Psoas muscle (tissue), 8 donors: ENCODE results near the gene RAPGEF4. TPM values are rescaled to one million over a fixed set of nuclear protein-coding genes. Genes with fewer than 3 reads are reported as not detected.

Source experiments
- ATAC-seq, 4 donors: fragments of 200-7000 bp; cut with Tn5 transposase; one replicate each; pipeline ENCODE4 v1.9.1; 2020; ENCODE audit warnings: moderate library complexity in 3 of 4, mild to moderate bottlenecking in 2 of 4
- DNase-seq, 2 donors: peaks; one replicate each; pipeline ENCODE4 v3.0.0-alpha.2; 2020
- H3K27ac ChIP-seq: fragments of 200-600 bp; one replicate; pipeline ENCODE4 v1.8.0; 2022
- H3K27me3 ChIP-seq, 3 donors: fragments of 200-600 bp in 1 of 3; one replicate each; pipeline versions ENCODE4 v1.6.1 to v1.8.0; 2013 to 2022; ENCODE audit warnings: low read length in 2 of 3, mild to moderate bottlenecking in 2 of 3, moderate library complexity in 1 of 3; ENCODE audit not compliant: insufficient read depth in 3 of 3
- H3K36me3 ChIP-seq, 2 donors: fragments of 200-600 bp in 1 of 2; one replicate each; pipeline versions ENCODE4 v1.6.1 to v1.8.0; 2013 to 2022; ENCODE audit warnings: low read depth in 1 of 2, mild to moderate bottlenecking in 1 of 2, moderate library complexity in 1 of 2; ENCODE audit not compliant: insufficient read depth in 1 of 2
- H3K4me1 ChIP-seq: fragments of 200-600 bp; one replicate; pipeline ENCODE4 v1.8.0; 2022
- H3K4me3 ChIP-seq: fragments of 200-600 bp; one replicate; pipeline ENCODE4 v1.8.0; 2022; ENCODE audit warnings: mild to moderate bottlenecking
- H3K9me3 ChIP-seq: fragments of 200-600 bp; one replicate; pipeline ENCODE4 v1.8.0; 2022
- CTCF ChIP-seq: fragments of 200-600 bp; IDR thresholded peaks from one replicate; pipeline ENCODE4 v1.8.0; 2022; ENCODE audit warnings: antibody characterized with exemption
- WGBS, 3 donors: extraction: QIAGEN DNeasy Blood & Tissue Kit; methylation state at CpG; one replicate each; pipeline versions ENCODE4 v1.1.6 to v1.1.7; 2013; 5-methylcytosine and 5-hydroxymethylcytosine counted together
- intact Hi-C, 2 donors: fragments of 100-400 bp; cut with DNase I; formaldehyde crosslinking; loops; one replicate each; pipeline versions ENCODE4 v1.11.0 to v1.14.2; 2022
- polyA plus RNA-seq, 3 donors: library from polyadenylated mRNA; stranded (reverse); fragments of 200-250 nt; gene quantifications; one replicate each; pipeline ENCODE4 v1.2.3, GENCODE V29; 2013
- total RNA-seq, 4 donors: library from RNA; stranded (reverse); fragmentation: NEBNext Ultra II Directional in 2 of 4; extraction: Animal tissue kit (Norgen Biotek cat#: 25700) in 2 of 4; gene quantifications; one replicate each; pipeline versions ENCODE4 v1.2.1 to v1.2.4, GENCODE V29; 2021 to 2023
- donor health status: healthy with polysubstance abuse.
- donor health status: DM: no; HTN: no; CAD: no; lungs with moderate emphysema.
- donor health status: Bipolar disorder and iron deficiency.
- donor health status: healthy.
- donor health status: DM: yes; HTN: yes; CAD: no.
- donor health status: DM: no; HTN: no; CAD: no.
- donor health status: DM: no; HTN: no; CAD: no.
- donor health status: DM: yes; HTN: yes; CAD: no.

RAPGEF4 gene
- total and polyA plus RNA-seq, 7 donors, result 0.61 to 2.0 (median 0.92) TPM

- no peak overlapping the region for H3K27ac ChIP-seq
- H3K36me3 ChIP-seq, result no peaks in the 10 kb centered on the region
- intact Hi-C loops, result no loop called here
- H3K4me1 ChIP-seq, result no peaks in the 10 kb centered on the region
- no peak for TF ChIP-seq CTCF
- H3K4me3 ChIP-seq, result no peak overlapping the region
- no peaks in the 10 kb centered on the region for H3K27me3 ChIP-seq
- ATAC-seq (peak in 3 of 4 donors; percentile 58 to 76 (median 65)), DNase-seq (no peak)
- 16 to 36% (median 19%) methylated on average over 3 of the region's 3 CpGs for WGBS, 3 donors
- no peaks in the 10 kb centered on the region for H3K9me3 ChIP-seq
Observed at GRCh38 chr2:172905937-172906811, 170.5 kb downstream of the RAPGEF4 start.

DNA sequence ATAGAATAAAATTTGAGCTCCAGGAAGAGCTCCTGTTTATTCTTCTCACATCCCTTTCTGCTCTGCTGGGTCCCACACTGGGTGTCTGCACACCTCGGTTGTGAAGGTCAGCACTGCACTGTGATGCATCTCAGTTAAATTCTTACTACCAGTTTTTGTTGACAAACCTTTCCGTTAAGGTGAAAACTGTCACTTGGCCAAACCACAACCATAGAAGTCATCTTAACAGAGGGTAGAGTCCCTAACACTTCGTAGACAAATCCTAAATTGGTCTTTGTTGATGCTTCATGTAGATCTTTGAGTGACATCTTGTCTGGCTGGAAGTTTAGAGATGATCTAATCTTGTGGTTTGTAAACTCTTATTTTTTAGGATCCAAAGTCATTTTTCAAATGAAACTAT is 172.6 kb downstream of the RAPGEF4 start:
- Histone ChIP-seq H3K4me1 (no peaks in the 10 kb centered on the region), H3K27ac (no peak overlapping the region), H3K27me3 (no peaks in the 10 kb centered on the region), H3K4me3 (no peak overlapping the region), H3K36me3 (no peaks in the 10 kb centered on the region), H3K9me3 (no peaks in the 10 kb centered on the region)
- ATAC-seq, result no peak
- TF ChIP-seq CTCF, result no peak
- no peak for DNase-seq
- intact Hi-C loops, result no loop called here
- 91 to 97% (median 93%) methylated on average over 3 of the region's 3 CpGs for WGBS, 3 donors

GRCh38 chr2:172909454-172909853 is 173.8 kb downstream of the RAPGEF4 start:
- no peaks in the 10 kb centered on the region for H3K9me3 ChIP-seq
- no peak overlapping the region for H3K4me3 ChIP-seq
- no peak overlapping the region for H3K27ac ChIP-seq
- H3K36me3 ChIP-seq, result no peaks in the 10 kb centered on the region
- H3K27me3 ChIP-seq, result no peaks in the 10 kb centered on the region
- ATAC-seq (no peak), DNase-seq (no peak)
- intact Hi-C loops, result no loop called here
- H3K4me1 ChIP-seq, result no peaks in the 10 kb centered on the region
- 97 to 98% (median 98%) methylated on average over 3 of the region's 3 CpGs for WGBS, 3 donors
- no peak for TF ChIP-seq CTCF

- Histone ChIP-seq H3K27ac (no peak overlapping the region), H3K36me3 (no peaks in the 10 kb centered on the region), H3K4me1 (no peaks in the 10 kb centered on the region), H3K27me3 (no peaks in the 10 kb centered on the region), H3K4me3 (no peak overlapping the region), H3K9me3 (no peaks in the 10 kb centered on the region)
- TF ChIP-seq CTCF, result no peak
- WGBS, 3 donors, result 91 to 99% (median 94%) methylated on average over 1 of the region's 1 CpG
- DNase-seq (no peak), ATAC-seq (no peak)
- intact Hi-C loops, result no loop called here
Observed at GRCh38 chr2:172912266-172912665, 176.6 kb downstream of the RAPGEF4 start.
